CD14-positive monocyte (primary cell): ENCODE results near the gene USE1. TPM values are rescaled to one million over a fixed set of nuclear protein-coding genes. Genes with fewer than 3 reads are reported as not detected.

Experiments
- DNase-seq, 3 donors: peaks; one replicate each; pipeline ENCODE4 v3.0.0-alpha.2; 2011 to 2022
- H2AFZ ChIP-seq: 2 replicates; pipeline ENCODE4 v1.6.0; 2012; ENCODE audit warnings: mild to moderate bottlenecking, low read depth, low read length, inconsistent platforms; ENCODE audit not compliant: insufficient read depth, poor library complexity, severe bottlenecking
- H3K27ac ChIP-seq, 2 donors: 1 replicate in 1 of 2; 2 replicates in 1 of 2; pipeline ENCODE4 v1.5.1; 2012 to 2013; ENCODE audit warnings: low read length in 2 of 2, control low read depth in 1 of 2, inconsistent platforms in 1 of 2, low read depth in 1 of 2, mild to moderate bottlenecking in 1 of 2
- H3K27me3 ChIP-seq, 2 donors: one replicate each; pipeline versions ENCODE4 v1.6.0 to v1.6.1; 2011 to 2013; ENCODE audit warnings: low read length in 2 of 2; ENCODE audit not compliant: control insufficient read depth in 2 of 2, insufficient read depth in 2 of 2
- H3K36me3 ChIP-seq, 2 donors: replicated peaks in 1 of 2; 1 replicate in 1 of 2; 2 replicates in 1 of 2; pipeline versions ENCODE4 v1.5.1 to v1.6.1; 2012 to 2013; ENCODE audit warnings: low read length in 2 of 2, control low read depth in 1 of 2, inconsistent platforms in 1 of 2, mild to moderate bottlenecking in 1 of 2; ENCODE audit not compliant: insufficient read depth in 2 of 2, control insufficient read depth in 1 of 2
- H3K4me1 ChIP-seq, 2 donors: 1 replicate in 1 of 2; 2 replicates in 1 of 2; pipeline versions ENCODE4 v1.5.1 to v1.6.1; 2012 to 2013; ENCODE audit warnings: low read length in 2 of 2, control low read depth in 1 of 2, inconsistent platforms in 1 of 2, mild to moderate bottlenecking in 1 of 2, moderate library complexity in 1 of 2; ENCODE audit not compliant: insufficient read depth in 2 of 2, control insufficient read depth in 1 of 2
- H3K4me2 ChIP-seq: replicated peaks from 2 replicates; pipeline ENCODE3; 2012; ENCODE audit warnings: low read length, moderate library complexity, mild to moderate bottlenecking; ENCODE audit not compliant: poor library complexity, severe bottlenecking; ENCODE audit errors: extremely low read depth
- H3K4me3 ChIP-seq, 3 experiments: fragments of 200-600 bp in 1 of 3; sonication (generic) in 1 of 3; replicated peaks in 1 of 3; 1 replicate in 2 of 3; 2 replicates in 1 of 3; pipeline ENCODE4 v1.5.1; 2011 to 2013; ENCODE audit warnings: low read length in 3 of 3, mild to moderate bottlenecking in 3 of 3, control low read depth in 2 of 3, low read depth in 2 of 3, inconsistent platforms in 1 of 3, moderate library complexity in 1 of 3
- H3K79me2 ChIP-seq: 2 replicates; pipeline ENCODE4 v1.6.0; 2012; ENCODE audit warnings: mild to moderate bottlenecking, control low read depth, inconsistent platforms, low read length, moderate library complexity; ENCODE audit not compliant: insufficient read depth
- H3K9ac ChIP-seq: 2 replicates; pipeline ENCODE4 v1.6.0; 2017; ENCODE audit warnings: low read length, mild to moderate bottlenecking; ENCODE audit not compliant: insufficient read depth, poor library complexity, severe bottlenecking
- H3K9me3 ChIP-seq, 2 donors: replicated peaks in 1 of 2; 1 replicate in 1 of 2; 2 replicates in 1 of 2; pipeline versions ENCODE4 v1.5.1 to v1.6.1; 2012 to 2013; ENCODE audit warnings: low read length in 2 of 2, control low read depth in 1 of 2; ENCODE audit not compliant: control insufficient read depth in 1 of 2, insufficient read depth in 1 of 2
- H4K20me1 ChIP-seq: 2 replicates; pipeline ENCODE4 v1.6.0; 2012; ENCODE audit warnings: mild to moderate bottlenecking, low read length, control low read depth, moderate library complexity; ENCODE audit not compliant: insufficient read depth
- H3K27ac Mint-ChIP-seq, 7 donors: one replicate each; pipeline ENCODE4 v1.8.0; 2020; ENCODE audit warnings: mild to moderate bottlenecking in 7 of 7, mixed read lengths in 7 of 7, moderate library complexity in 6 of 7, inconsistent platforms in 2 of 7
- H3K27me3 Mint-ChIP-seq, 3 donors: one replicate each; pipeline ENCODE4 v1.8.0; 2021 to 2022; ENCODE audit warnings: low read depth in 3 of 3, mild to moderate bottlenecking in 3 of 3, mixed read lengths in 3 of 3, moderate library complexity in 3 of 3, inconsistent platforms in 1 of 3
- H3K36me3 Mint-ChIP-seq, 2 donors: one replicate each; pipeline ENCODE4 v1.8.0; 2020; ENCODE audit warnings: mixed read lengths in 2 of 2, inconsistent platforms in 1 of 2, mild to moderate bottlenecking in 1 of 2
- H3K4me1 Mint-ChIP-seq: one replicate; pipeline ENCODE4 v1.8.0; 2020; ENCODE audit warnings: mild to moderate bottlenecking, mixed read lengths
- H3K4me3 Mint-ChIP-seq, 2 donors: one replicate each; pipeline ENCODE4 v1.8.0; 2020; ENCODE audit warnings: mild to moderate bottlenecking in 2 of 2, mixed read lengths in 2 of 2, moderate library complexity in 1 of 2
- H3K9me3 Mint-ChIP-seq, 7 donors: one replicate each; pipeline ENCODE4 v1.8.0; 2020 to 2022; ENCODE audit warnings: mixed read lengths in 7 of 7, mild to moderate bottlenecking in 6 of 7, moderate library complexity in 6 of 7, inconsistent platforms in 2 of 7
- WGBS: methylation state at CpG from one replicate; pipeline ENCODE4 v1.1.5; 2013; ENCODE audit warnings: missing lambda C conversion rate; ENCODE audit not compliant: insufficient coverage; 5-methylcytosine and 5-hydroxymethylcytosine counted together
- intact Hi-C, 2 donors: fragments of 100-400 bp; cut with micrococcal nuclease; formaldehyde crosslinking; loops; one replicate each; pipeline versions ENCODE4 v1.15.0 to v1.15.1; 2023
- polyA plus RNA-seq, 3 donors: library from polyadenylated mRNA; depleted of rRNA in 1 of 3; unstranded in 2 of 3; stranded (reverse) in 1 of 3; fragments of 300-500 nt in 2 of 3; fragments of >200 nt in 1 of 3; fragmentation: Illumina TruSeq in 2 of 3; gene quantifications; 1 replicate in 2 of 3; 2 replicates in 1 of 3; pipeline ENCODE4 v1.2.3, GENCODE V29; 2012 to 2021
- TF ChIP-seq, protein P1 (sequence below): fragments of 200-600 bp; IDR thresholded peaks from one replicate; pipeline ENCODE4 v1.8.0; 2022; ENCODE audit warnings: antibody characterized with exemption, mild to moderate bottlenecking

Gene USE1
- polyA plus RNA-seq, 3 donors, result 26.5 to 39.8 (median 29.7) TPM

DNA sequence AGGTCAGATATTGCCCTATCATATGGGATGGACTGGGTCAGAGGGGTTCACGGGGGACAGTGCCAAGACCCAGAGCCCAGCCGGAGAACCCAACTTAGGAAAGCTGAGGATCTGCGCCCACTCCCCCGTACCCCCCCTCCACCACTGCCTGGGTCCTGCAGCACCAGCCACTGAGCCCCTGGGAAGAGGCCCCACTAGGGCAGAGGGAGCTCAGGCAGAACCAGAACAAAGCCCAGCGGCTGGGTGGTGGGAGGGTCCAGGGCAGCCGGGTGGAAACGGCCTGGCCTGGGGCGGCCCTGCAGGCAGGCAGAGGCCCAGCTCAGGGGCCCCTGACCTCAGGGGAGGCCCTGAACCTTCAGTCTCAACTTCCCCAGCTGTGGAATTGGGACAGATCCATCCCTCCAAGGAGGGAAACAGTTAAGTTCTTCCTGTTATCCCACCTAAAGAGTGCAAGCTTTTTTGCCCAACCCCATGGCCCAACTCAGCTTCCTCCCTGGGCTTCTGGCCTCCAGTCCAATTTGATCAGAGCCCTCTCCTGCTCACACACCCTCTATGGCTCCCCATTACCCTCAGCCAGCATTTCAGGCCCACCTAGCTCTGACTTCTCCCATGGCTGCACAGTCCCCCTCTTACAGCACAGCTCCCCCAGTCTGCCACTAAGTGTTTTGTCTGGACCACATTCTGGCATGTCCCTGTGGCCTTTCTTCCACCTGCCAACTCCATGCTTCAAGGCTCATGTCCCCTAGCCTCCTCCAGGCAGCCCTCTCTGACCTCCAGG is 27.5 kb downstream of the USE1 start:
- Histone ChIP-seq H4K20me1 (peaks cover 31% of the 10 kb centered on the region), H2AFZ (no peak overlapping the region), H3K9me3 (no peaks in the 10 kb centered on the region), H3K4me2 (no peak overlapping the region), H3K27me3 (peaks cover 0 to 7% of the 10 kb centered on the region in 2 donors), H3K79me2 (peaks cover 6% of the 10 kb centered on the region), H3K4me3 (no peak overlapping the region), H3K27ac (no peak overlapping the region), H3K36me3 (peaks cover 0 to 6% of the 10 kb centered on the region in 2 donors), H3K4me1 (peaks cover 20 to 32% of the 10 kb centered on the region in 2 donors), H3K9ac (no peak overlapping the region)
- Mint-ChIP-seq H3K36me3 (peaks cover 7 to 10% of the 10 kb centered on the region in 2 donors), H3K4me3 (peak overlapping the region in 1 of 2 donors; percentile 62), H3K27ac (peak overlapping the region in 1 of 7 donors; percentile 25), H3K9me3 (peaks cover 0 to 6% (median 3%) of the 10 kb centered on the region in 7 donors), H3K4me1 (peaks cover 26% of the 10 kb centered on the region), H3K27me3 (peaks cover 7 to 19% (median 15%) of the 10 kb centered on the region in 3 donors)
- no peak for DNase-seq
- TF ChIP-seq, protein P1, sequence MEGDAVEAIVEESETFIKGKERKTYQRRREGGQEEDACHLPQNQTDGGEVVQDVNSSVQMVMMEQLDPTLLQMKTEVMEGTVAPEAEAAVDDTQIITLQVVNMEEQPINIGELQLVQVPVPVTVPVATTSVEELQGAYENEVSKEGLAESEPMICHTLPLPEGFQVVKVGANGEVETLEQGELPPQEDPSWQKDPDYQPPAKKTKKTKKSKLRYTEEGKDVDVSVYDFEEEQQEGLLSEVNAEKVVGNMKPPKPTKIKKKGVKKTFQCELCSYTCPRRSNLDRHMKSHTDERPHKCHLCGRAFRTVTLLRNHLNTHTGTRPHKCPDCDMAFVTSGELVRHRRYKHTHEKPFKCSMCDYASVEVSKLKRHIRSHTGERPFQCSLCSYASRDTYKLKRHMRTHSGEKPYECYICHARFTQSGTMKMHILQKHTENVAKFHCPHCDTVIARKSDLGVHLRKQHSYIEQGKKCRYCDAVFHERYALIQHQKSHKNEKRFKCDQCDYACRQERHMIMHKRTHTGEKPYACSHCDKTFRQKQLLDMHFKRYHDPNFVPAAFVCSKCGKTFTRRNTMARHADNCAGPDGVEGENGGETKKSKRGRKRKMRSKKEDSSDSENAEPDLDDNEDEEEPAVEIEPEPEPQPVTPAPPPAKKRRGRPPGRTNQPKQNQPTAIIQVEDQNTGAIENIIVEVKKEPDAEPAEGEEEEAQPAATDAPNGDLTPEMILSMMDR, result no peak
- no CpG with 5 or more reads among the region's 8 CpGs for WGBS
- intact Hi-C loops, result no loop called here

DNA sequence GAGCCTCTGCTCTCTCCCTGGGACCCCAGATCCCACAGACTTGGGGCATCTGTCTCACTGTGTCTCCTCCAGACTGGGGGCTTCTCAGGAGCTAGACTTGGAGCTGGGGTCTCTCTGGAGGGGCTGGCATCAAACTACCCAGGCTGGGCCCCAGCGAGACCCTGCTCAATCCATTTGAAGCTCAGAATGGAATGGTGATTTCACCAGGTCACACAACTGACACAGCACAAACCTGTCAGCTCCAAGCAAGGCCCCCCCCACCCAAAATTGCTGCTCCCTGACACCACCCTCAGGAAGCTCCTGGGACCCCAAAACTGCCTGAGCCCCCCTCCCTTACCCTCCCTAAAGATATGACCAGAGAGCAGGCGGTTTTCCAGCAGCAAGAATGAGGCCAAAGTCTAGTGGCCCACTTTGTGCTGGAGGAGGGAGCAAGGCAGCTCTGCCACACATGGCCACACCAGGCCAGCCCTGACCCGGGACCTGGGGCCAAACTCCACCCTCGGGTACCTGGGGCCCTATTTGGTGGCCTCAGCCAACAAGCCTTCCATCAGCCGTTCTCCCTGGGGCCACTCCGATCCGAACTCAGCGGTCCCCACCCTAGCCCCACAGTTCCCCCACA is 28.2 kb downstream of the USE1 start:
- peaks cover 0 to 6% (median 3%) of the 10 kb centered on the region in 7 donors for H3K9me3 Mint-ChIP-seq
- intact Hi-C loops, result no loop called here
- TF ChIP-seq, protein P1, result no peak
- Histone ChIP-seq H3K4me1 (peaks cover 20 to 32% of the 10 kb centered on the region in 2 donors), H3K9me3 (no peaks in the 10 kb centered on the region), H3K27ac (no peak overlapping the region), H3K4me2 (no peak overlapping the region), H3K79me2 (peaks cover 6% of the 10 kb centered on the region), H4K20me1 (peaks cover 31% of the 10 kb centered on the region), H3K36me3 (peaks cover 0 to 4% of the 10 kb centered on the region in 2 donors), H2AFZ (no peak overlapping the region), H3K4me3 (no peak overlapping the region), H3K27me3 (peaks cover 0 to 7% of the 10 kb centered on the region in 2 donors), H3K9ac (no peak overlapping the region)
- H3K4me1 Mint-ChIP-seq, result peaks cover 26% of the 10 kb centered on the region
- H3K36me3 Mint-ChIP-seq, result peaks cover 0 to 3% of the 10 kb centered on the region in 2 donors
- peak overlapping the region in 1 of 2 donors; percentile 76 for H3K4me3 Mint-ChIP-seq
- peaks cover 9 to 19% (median 15%) of the 10 kb centered on the region in 3 donors for H3K27me3 Mint-ChIP-seq
- WGBS, result 90% methylated on average over 7 of the region's 8 CpGs
- DNase-seq, result no peak
- H3K27ac Mint-ChIP-seq, result peak overlapping the region in 1 of 7 donors; percentile 25
